GM12873 (cell line): ENCODE results near the gene PUS10.

ENCODE experiments used
- CTCF ChIP-seq: IDR thresholded peaks from 2 replicates; pipeline ENCODE4 v1.5.1; 2012; ENCODE audit warnings: low read depth, mild to moderate bottlenecking, moderate library complexity, low read length, control low read depth; ENCODE audit not compliant: insufficient read depth; ENCODE audit errors: missing control alignments

PUS10 gene

GRCh38 chr2:61045226-61045625 lies 27.2 kb upstream of the PUS10 start:
- no peak for TF ChIP-seq CTCF

- no peak for TF ChIP-seq CTCF
Measured at GRCh38 chr2:61044636-61045035, 26.6 kb upstream of the PUS10 start.

- no peak for TF ChIP-seq CTCF
Measured at GRCh38 chr2:61042807-61043206, 24.8 kb upstream of the PUS10 start.

- no peak for TF ChIP-seq CTCF
Measured at GRCh38 chr2:61029533-61029932, 11.5 kb upstream of the PUS10 start.

GRCh38 chr2:61023670-61024069 lies 5.6 kb upstream of the PUS10 start:
- TF ChIP-seq CTCF: no peak

GRCh38 chr2:61021228-61021660 lies 3.2 kb upstream of the PUS10 start:
- TF ChIP-seq CTCF: no peak

GRCh38 chr2:61018798-61019197 lies 743 bp upstream of the PUS10 start:
- no peak for TF ChIP-seq CTCF
